Left ventricle myocardium superior (tissue), 1 donor: Measurements from ENCODE around the gene SUGCT. TPM values are rescaled to one million over a fixed set of nuclear protein-coding genes. Genes with fewer than 3 reads are reported as not detected.

Experiments
- ATAC-seq: fragments of 200-7000 bp; cut with Tn5 transposase; one replicate; pipeline ENCODE4 v1.9.1; 2020; ENCODE audit warnings: mild to moderate bottlenecking, moderate library complexity
- DNase-seq: peaks from one replicate; pipeline ENCODE4 v3.0.0-alpha.2; 2020
- intact Hi-C: fragments of 100-400 bp; cut with micrococcal nuclease; formaldehyde crosslinking; loops from one replicate; pipeline ENCODE4 v1.11.0; 2022
- total RNA-seq: library from RNA; stranded (reverse); fragmentation: NEBNext Ultra II Directional; extraction: Animal tissue kit (Norgen Biotek cat#: 25700); gene quantifications from one replicate; pipeline ENCODE4 v1.2.1, GENCODE V29; 2021
- donor health status: DM: no; HTN: yes; CAD: no; lungs with severe emphysema.

The SUGCT gene
- total RNA-seq, 1 donor from 2014 or later: 6.8 TPM

DNA sequence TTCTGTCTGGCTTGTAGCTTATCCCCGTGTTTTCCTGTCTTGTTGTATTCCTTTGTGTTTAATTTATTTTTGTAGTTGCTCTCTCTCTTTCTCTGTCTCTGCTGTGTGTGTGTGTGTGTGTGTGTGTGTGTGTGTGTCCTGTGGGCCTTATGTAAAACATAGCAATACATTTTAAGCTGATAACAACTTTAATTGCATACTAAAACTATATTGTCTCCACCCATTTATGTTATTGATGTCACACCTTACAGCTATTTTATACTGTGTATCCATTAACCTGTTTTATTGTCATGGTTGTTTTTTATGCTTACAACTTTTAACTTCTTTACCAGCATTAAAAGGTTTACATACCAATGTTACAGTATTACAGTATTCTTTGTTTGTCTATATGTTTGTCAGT is 293.6 kb downstream of the SUGCT start:
- ATAC-seq (no peak), DNase-seq (no peak)
- intact Hi-C loops: no loop called here

GRCh38 chr7:40429826-40430225 is 295.0 kb downstream of the SUGCT start:
- ATAC-seq: no peak
- DNase-seq: no peak
- intact Hi-C loops: no loop called here

GRCh38 chr7:40432046-40432445 is 297.2 kb downstream of the SUGCT start:
- intact Hi-C loops: no loop called here
- ATAC-seq (no peak), DNase-seq (no peak)

DNA sequence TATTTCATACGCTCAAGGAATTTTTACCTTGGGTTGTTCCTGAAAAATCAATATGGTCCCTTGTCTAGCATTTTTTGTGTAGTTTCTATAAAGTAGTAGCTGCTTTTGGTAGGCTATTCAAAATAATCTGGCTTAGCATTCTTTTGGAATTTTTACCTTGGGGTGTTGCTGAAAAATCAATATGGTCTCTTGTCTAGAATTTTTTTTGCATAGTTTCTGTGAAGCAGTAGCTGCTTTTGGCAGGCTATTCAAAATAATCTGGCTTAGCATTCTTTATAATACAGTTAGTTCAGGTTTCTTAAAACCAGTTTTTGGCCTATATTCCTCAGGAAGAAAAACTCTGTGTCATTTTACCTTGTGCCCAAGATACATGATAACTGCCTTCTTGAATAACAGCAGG is 301.9 kb downstream of the SUGCT start:
- ATAC-seq: no peak
- intact Hi-C loops: no loop called here
- DNase-seq: no peak

DNA sequence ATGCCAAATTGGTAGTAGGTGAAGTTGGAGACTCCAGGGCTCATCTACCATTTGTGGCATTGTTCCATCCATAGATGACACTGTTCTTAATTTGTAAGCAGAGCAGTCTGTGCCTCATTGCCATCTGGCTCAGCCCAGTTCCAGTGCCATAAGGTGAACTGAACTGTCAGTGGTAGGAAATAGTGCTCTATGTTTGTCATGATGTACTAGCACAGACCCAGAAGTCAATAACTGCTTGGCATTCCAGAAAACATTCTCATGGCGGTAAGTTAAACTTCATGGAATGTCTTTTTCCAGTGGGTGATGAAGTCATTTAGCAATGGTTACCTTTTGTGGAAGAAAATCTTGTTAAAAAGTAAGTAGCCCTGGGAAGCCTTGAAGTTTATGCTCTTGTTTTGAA is 302.7 kb downstream of the SUGCT start:
- no peak for DNase-seq
- intact Hi-C loops: no loop called here
- ATAC-seq: peak; percentile 31

DNA sequence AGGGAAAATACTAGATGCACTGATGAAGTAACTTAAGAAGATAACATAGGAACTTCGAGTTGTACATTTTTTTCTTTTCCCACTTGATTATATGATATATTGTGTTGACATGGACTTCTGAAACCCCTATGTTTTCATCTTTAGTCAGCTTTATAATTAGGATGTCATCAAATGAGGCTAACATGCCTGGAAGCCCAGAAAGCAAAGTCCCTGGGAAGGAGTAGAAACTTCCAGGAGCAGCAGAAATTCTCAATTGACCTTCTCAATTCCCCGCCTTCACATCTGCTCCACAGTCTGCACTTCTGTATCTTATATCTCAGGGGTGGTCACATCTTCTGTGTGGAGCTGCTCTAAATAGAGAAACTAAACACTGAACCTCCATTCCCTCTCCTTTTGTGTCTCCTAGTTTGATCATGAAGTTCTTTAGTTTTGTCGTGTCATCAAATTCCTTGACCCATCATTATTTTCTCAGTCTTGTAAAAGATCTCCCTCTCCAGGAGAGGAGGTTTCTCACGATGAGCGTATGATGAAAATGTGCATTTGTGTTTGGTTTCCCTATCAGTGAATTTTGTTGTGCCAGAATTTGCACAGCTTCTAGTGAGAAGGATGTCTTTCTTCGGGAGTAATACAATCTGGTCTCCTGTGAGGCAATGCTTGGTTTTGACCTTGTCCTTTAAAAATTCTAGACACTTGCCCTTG is 303.3 kb downstream of the SUGCT start:
- ATAC-seq: no peak

GRCh38 chr7:40439686-40440085 is 304.9 kb downstream of the SUGCT start:
- ATAC-seq: no peak
- intact Hi-C loops: no loop called here
- no peak for DNase-seq

More for the DNA sequence above, 303.3 kb downstream of the SUGCT start:
- no peak for DNase-seq
- intact Hi-C loops: no loop called here

- ATAC-seq: no peak
- intact Hi-C loops: no loop called here
- DNase-seq: no peak
These were observed 312.5 kb downstream of the SUGCT start for GRCh38 chr7:40447345-40447744.

- ATAC-seq (no peak), DNase-seq (no peak)
- intact Hi-C loops: no loop called here
These were observed 320.7 kb downstream of the SUGCT start for GRCh38 chr7:40455485-40455884.

DNA sequence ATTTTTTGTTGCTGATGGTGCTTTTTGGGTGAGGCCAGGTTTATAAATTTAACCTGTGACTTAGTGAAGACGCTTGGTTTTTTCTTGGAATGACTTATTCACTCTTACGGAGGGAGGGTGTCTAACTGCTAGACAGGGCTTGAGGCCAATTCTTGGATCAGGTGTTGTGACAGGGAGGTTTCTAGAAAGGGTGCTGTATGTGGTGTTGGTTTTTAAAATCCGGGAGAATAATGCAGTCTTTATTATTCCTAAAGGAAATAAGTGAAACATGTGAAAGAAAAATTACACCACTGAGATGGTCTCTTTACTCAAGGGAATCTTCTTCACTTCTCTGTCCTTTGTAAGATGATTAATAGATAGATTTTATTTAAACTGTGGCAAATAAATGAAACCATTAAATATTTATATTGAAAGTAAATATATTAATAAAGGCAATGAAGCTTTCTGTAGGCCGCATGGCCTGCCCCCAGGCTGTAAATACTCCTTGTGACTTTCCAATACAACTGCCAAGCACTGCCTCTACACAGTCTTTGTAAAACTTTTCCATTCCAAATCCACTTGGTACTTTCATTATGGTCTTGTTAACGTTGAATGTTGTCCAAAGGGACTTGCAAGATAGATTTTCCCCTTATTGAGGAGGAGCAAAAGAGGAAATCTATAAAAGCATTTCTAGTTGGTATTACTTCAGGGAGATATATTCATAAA is 323.1 kb downstream of the SUGCT start:
- ATAC-seq: no peak
- intact Hi-C loops: no loop called here
- no peak for DNase-seq

DNA sequence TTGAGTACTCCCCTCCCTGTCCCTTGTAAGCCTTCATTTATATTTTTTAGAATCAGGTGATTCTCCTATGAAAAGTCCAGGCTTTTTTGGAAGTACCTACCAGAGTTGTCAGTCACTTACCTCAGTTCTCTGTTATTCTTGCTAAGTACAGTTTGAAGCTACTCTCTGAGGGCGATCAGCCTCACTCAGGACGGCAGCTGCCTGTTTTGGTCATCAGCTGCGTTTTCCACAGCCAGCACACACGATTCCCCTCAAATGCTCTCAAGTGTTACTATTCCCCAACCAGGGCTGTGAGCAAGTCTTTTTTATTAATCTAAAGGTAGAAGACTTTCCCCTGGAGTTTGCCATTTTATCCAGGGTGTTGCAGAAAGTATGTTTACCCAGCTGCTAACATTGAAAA is 328.6 kb downstream of the SUGCT start:
- ATAC-seq (no peak), DNase-seq (no peak)
- intact Hi-C loops: no loop called here

DNA sequence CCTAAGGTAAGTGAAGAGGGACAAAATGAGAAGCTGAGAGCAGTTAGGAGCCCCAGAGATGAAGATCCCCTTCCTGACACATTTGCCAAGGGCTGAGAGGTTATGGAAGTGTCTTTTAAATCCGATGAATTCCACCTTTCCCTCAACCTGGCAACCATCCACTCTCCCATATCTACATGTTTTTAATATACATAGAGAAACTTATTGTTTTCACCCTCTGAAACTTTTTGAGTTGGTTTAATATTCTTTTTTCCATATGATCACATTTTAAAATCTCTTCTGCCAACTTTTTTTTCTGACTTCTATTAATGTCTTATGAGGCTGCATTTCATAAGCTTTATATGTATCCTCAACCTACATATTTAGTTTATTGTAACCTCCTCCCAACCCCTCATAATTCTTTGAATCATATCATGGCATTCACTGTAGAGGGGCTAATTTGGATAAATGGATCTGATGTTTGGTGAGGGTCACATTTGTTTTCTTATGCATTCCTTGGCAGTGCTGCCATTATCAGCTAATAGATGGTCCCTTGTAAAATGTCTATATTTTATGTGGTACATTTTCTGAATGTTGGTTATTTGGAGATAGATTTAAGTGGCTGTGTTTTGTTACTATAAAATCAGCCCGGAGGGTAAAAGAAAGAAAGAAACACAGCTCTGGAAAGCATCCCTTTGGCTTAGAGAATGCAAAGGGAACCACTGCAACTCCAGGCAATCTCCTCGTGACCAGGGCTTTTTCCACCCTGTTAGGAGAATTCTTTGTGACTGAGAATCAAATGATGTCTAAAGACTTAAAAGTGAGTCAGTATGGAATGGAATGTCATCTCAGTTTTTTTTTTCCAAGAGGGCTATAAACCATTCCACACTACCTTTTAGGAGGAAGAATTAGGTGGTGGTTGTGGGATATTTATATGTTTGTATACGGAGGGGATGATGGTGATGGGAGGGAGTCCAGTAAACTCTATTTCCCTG is 334.4 kb downstream of the SUGCT start:
- intact Hi-C loops: no loop called here
- no peak for DNase-seq
- ATAC-seq: no peak

DNA sequence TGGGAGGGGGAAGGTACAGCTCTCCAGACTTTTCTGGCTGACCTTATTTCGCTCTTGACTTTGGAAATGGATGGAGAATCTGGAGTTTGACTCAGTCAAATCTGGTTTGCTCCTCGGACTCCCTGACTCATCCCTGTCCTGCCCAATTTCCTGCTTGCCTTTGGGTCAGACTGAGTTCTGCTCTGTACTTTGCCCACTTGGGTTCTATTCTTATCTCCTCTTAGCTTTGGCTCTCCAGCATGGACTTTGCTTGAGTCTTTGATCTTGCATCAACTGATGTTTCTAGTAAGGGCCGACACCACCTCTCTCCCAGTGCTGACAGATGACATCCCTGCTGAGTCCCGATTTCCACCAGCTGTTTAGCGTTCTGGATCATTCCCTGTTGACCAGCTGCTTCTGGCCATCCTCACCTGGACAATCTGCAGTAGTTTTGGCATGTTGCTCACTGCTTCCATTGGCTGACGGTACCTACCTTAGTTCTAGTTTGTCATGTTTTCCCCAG is 335.3 kb downstream of the SUGCT start:
- ATAC-seq: peak; percentile 59

GRCh38 chr7:40470817-40471216 is 336.0 kb downstream of the SUGCT start:
- intact Hi-C loops: no loop called here
- ATAC-seq: no peak
- no peak for DNase-seq

More for the DNA sequence above, 335.3 kb downstream of the SUGCT start:
- DNase-seq: no peak
- intact Hi-C loops: no loop called here

- ATAC-seq (no peak), DNase-seq (no peak)
- intact Hi-C loops: no loop called here
These were observed 337.1 kb downstream of the SUGCT start for GRCh38 chr7:40471891-40472290.

DNA sequence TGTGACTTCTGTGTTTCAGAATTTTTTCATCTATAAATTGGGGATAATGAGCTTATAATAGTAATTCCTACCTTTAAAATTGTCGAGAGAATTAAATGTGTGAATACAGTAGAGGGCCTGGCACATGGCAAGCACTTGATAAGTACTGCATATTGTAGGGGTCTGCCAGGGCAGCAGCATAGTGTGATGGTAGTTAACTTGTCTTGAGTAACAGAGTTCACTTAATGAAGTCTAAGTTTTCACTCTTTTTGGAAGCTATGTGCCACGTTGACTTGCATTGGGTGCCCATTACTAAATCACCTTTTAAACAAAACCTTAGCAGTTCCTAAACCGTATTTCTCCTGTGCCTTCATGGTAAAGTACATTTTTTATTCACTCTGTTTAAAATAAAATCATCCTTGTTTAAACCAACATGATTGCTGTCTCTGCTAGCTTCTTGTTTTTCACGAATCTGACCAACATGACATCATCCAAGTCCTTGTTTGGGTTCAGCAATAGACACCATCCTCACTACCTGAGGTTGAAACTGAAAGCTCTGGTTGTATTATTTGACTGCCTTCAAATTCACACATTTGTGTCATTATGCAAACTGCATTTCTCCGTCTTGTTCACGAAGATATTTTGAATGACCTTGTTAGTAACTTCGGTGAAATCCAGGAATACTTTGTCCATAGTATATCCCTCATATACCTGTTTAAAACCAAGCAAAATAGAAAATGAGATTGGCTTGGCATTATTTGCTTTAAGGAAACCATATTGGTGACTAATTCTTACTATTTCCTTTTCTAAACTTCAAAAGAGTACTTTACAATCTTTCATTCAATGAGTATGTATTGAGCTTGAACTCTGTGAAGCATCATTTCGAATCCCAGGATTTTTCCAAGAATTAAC is 340.2 kb downstream of the SUGCT start:
- DNase-seq: no peak
- intact Hi-C loops: no loop called here
- no peak for ATAC-seq

DNA sequence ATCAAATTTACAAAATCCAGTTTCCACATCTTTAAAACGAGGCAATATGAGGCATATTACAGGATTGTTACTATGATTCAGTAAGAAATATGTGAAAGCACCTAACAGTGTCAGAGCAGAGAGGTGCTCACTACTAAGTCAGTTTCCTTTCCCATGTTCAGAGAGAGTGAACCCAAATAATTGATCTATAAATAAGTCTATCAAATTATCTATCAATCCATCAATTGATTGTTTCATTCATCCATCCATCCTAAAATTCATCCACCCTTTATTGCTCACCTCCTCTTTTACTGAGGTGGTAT is 340.8 kb downstream of the SUGCT start:
- ATAC-seq: no peak
- intact Hi-C loops: no loop called here
- DNase-seq: no peak

- DNase-seq (no peak), ATAC-seq (no peak)
- intact Hi-C loops: no loop called here
These were observed 342.3 kb downstream of the SUGCT start for GRCh38 chr7:40477094-40477493.

DNA sequence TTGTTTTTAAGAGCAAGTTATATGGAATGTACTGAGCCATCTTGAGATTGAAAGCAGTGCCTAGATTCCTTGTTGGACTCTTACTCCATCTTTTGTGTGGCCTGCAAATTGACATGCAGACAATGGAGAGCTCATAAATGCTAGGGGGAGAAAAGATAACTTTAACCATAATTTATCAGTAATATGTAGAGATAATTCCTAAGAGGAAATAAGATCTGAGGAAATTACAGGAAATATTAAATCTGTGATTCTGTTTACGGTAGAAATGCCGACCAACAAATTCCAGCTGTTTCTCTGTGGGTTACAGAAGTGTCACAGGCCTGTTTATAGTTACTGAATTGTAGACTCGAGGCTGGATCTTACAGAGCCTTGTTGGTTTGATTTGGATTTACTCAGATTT is 348.0 kb downstream of the SUGCT start:
- DNase-seq: no peak
- ATAC-seq: no peak
- intact Hi-C loops: no loop called here
